Measurements from ENCODE around the gene DAZAP1. TPM values are rescaled to one million over a fixed set of nuclear protein-coding genes. Genes with fewer than 3 reads are reported as not detected.

The DAZAP1 gene
- total RNA-seq, 1 experiment from 2014 or later, result 360 TPM

DNA sequence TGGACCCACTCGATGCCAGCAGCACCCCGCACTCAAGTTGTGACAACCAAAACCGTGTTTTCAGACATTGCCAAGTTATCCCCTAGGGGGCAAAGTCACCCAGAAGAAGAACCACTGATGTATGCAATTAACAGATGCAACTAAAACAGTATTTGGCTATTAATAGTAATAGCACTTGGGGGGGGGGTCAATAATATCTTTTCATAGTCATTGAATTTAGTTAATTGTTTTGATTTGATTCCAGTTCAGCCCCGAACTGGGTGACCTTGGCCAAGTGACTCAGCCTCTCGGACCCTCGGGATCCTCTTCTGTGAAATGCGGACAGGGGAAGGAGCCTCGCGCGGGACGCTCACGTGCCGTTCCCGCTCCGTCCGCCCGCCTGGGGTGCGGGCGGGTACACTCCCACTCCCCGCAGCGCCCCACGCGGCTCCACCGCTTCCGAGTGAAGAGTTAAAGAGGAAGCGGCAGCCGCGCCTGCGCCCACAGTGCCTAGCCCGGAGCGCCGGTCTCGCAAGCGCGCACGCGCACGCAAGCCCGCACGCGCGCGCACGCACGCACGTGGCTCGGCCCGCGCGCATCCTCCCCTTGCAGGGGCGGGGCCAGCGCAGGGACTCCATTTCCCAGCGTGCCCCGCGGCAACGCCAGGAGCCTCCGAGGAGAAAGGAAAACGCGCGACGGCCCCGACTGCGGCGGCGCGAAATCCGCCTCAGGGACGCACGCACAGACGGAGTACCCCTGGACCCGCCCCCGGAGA is 435 bp upstream of the DAZAP1 start:
- DNase-seq (ENCODE audit: low spot score) (peak; percentile 99), ATAC-seq (peak; percentile 82)
- POLR2A ChIA-PET, result no interaction called here
- H3K4me3 Mint-ChIP-seq, result peak overlapping the region; percentile 71
- no peak for TF ChIP-seq ATF1 (CRISPR knock-in tag; IDR thresholded peaks at IDR 0.05)
- TF ChIP-seq, protein P1, sequence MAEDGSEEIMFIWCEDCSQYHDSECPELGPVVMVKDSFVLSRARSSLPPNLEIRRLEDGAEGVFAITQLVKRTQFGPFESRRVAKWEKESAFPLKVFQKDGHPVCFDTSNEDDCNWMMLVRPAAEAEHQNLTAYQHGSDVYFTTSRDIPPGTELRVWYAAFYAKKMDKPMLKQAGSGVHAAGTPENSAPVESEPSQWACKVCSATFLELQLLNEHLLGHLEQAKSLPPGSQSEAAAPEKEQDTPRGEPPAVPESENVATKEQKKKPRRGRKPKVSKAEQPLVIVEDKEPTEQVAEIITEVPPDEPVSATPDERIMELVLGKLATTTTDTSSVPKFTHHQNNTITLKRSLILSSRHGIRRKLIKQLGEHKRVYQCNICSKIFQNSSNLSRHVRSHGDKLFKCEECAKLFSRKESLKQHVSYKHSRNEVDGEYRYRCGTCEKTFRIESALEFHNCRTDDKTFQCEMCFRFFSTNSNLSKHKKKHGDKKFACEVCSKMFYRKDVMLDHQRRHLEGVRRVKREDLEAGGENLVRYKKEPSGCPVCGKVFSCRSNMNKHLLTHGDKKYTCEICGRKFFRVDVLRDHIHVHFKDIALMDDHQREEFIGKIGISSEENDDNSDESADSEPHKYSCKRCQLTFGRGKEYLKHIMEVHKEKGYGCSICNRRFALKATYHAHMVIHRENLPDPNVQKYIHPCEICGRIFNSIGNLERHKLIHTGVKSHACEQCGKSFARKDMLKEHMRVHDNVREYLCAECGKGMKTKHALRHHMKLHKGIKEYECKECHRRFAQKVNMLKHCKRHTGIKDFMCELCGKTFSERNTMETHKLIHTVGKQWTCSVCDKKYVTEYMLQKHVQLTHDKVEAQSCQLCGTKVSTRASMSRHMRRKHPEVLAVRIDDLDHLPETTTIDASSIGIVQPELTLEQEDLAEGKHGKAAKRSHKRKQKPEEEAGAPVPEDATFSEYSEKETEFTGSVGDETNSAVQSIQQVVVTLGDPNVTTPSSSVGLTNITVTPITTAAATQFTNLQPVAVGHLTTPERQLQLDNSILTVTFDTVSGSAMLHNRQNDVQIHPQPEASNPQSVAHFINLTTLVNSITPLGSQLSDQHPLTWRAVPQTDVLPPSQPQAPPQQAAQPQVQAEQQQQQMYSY (CRISPR knock-in tag; IDR thresholded peaks at IDR 0.05), result 0 out of 2 replicates have a peak, but pooled peaks have one; percentile 15
- TF ChIP-seq, protein P2, sequence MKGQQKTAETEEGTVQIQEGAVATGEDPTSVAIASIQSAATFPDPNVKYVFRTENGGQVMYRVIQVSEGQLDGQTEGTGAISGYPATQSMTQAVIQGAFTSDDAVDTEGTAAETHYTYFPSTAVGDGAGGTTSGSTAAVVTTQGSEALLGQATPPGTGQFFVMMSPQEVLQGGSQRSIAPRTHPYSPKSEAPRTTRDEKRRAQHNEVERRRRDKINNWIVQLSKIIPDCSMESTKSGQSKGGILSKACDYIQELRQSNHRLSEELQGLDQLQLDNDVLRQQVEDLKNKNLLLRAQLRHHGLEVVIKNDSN (CRISPR knock-in tag; IDR thresholded peaks at IDR 0.05), result peak; percentile 74; the same call in 1 of the 2 replicates
- TF ChIP-seq, protein P3, sequence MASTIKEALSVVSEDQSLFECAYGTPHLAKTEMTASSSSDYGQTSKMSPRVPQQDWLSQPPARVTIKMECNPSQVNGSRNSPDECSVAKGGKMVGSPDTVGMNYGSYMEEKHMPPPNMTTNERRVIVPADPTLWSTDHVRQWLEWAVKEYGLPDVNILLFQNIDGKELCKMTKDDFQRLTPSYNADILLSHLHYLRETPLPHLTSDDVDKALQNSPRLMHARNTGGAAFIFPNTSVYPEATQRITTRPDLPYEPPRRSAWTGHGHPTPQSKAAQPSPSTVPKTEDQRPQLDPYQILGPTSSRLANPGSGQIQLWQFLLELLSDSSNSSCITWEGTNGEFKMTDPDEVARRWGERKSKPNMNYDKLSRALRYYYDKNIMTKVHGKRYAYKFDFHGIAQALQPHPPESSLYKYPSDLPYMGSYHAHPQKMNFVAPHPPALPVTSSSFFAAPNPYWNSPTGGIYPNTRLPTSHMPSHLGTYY (CRISPR knock-in tag; IDR thresholded peaks at IDR 0.05), result no peak
- TF ChIP-seq ESRRA (CRISPR knock-in tag; IDR thresholded peaks at IDR 0.05; ENCODE audit: borderline replicate concordance), result 0 out of 2 replicates have a peak, but pooled peaks have one; percentile 58
- TF ChIP-seq FOXK1 (CRISPR knock-in tag; IDR thresholded peaks at IDR 0.05), result peak; percentile 86
- TF ChIP-seq ZNF317 (CRISPR knock-in tag; IDR thresholded peaks at IDR 0.05; ENCODE audit: borderline replicate concordance, low read depth), result no peak
- TF ChIP-seq, protein P4, sequence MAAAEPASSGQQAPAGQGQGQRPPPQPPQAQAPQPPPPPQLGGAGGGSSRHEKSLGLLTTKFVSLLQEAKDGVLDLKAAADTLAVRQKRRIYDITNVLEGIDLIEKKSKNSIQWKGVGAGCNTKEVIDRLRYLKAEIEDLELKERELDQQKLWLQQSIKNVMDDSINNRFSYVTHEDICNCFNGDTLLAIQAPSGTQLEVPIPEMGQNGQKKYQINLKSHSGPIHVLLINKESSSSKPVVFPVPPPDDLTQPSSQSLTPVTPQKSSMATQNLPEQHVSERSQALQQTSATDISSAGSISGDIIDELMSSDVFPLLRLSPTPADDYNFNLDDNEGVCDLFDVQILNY (CRISPR knock-in tag; IDR thresholded peaks at IDR 0.05), result peak; percentile 81
- peak; percentile 100 for TF ChIP-seq SP1 (CRISPR knock-in tag; conservative IDR thresholded peaks at IDR 0.05)
- TF ChIP-seq, protein P5, sequence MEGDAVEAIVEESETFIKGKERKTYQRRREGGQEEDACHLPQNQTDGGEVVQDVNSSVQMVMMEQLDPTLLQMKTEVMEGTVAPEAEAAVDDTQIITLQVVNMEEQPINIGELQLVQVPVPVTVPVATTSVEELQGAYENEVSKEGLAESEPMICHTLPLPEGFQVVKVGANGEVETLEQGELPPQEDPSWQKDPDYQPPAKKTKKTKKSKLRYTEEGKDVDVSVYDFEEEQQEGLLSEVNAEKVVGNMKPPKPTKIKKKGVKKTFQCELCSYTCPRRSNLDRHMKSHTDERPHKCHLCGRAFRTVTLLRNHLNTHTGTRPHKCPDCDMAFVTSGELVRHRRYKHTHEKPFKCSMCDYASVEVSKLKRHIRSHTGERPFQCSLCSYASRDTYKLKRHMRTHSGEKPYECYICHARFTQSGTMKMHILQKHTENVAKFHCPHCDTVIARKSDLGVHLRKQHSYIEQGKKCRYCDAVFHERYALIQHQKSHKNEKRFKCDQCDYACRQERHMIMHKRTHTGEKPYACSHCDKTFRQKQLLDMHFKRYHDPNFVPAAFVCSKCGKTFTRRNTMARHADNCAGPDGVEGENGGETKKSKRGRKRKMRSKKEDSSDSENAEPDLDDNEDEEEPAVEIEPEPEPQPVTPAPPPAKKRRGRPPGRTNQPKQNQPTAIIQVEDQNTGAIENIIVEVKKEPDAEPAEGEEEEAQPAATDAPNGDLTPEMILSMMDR (IDR thresholded peaks at IDR 0.05), result 0 out of 2 replicates have a peak, but pooled peaks have one; percentile 13
- no peak for TF ChIP-seq ZNF219 (CRISPR knock-in tag; IDR thresholded peaks at IDR 0.05; ENCODE audit: borderline replicate concordance)
- TF ChIP-seq MYBL2 (CRISPR knock-in tag; IDR thresholded peaks at IDR 0.05), result 0 out of 2 replicates have a peak, but pooled peaks have one; percentile 55
- TF ChIP-seq, protein P6, sequence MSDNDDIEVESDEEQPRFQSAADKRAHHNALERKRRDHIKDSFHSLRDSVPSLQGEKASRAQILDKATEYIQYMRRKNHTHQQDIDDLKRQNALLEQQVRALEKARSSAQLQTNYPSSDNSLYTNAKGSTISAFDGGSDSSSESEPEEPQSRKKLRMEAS (CRISPR knock-in tag; IDR thresholded peaks at IDR 0.05), result peak; percentile 78; the same call in 1 of the 2 replicates
- 0 out of 2 replicates have a peak, but pooled peaks have one; percentile 76 for TF ChIP-seq ZNF416 (CRISPR knock-in tag; IDR thresholded peaks at IDR 0.05)
- TF ChIP-seq, protein P7, sequence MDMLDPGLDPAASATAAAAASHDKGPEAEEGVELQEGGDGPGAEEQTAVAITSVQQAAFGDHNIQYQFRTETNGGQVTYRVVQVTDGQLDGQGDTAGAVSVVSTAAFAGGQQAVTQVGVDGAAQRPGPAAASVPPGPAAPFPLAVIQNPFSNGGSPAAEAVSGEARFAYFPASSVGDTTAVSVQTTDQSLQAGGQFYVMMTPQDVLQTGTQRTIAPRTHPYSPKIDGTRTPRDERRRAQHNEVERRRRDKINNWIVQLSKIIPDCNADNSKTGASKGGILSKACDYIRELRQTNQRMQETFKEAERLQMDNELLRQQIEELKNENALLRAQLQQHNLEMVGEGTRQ (CRISPR knock-in tag; IDR thresholded peaks at IDR 0.05), result peak; percentile 92
- no peak for TF ChIP-seq IRF2 (CRISPR knock-in tag; IDR thresholded peaks at IDR 0.05; ENCODE audit: borderline replicate concordance, low read depth)
- TF ChIP-seq ZNF232 (CRISPR knock-in tag; IDR thresholded peaks at IDR 0.05), result peak; percentile 38; the same call in 1 of the 2 replicates
- H3K4me1 Mint-ChIP-seq, result peaks cover 43% of the 10 kb centered on the region
- peaks cover 6% of the 10 kb centered on the region; the same call in 1 of the 2 replicates for H3K27me3 Mint-ChIP-seq (ENCODE audit: low read depth)
- H3K27ac Mint-ChIP-seq, result peak overlapping the region; percentile 96
- peaks cover 16% of the 10 kb centered on the region for H3K36me3 Mint-ChIP-seq
- no peaks in the 10 kb centered on the region for H3K9me3 Mint-ChIP-seq
- CTCF ChIA-PET, result interaction anchor here (1.4 kb wide), 1 partner anchor 43 kb away, joined by 3 read pairs; no protein-coding TSS in a partner anchor
